Measurements from ENCODE around the gene UBXN7. TPM values are rescaled to one million over a fixed set of nuclear protein-coding genes. Genes with fewer than 3 reads are reported as not detected.
A peak's percentile ranks its signal among the peaks of the same experiment; 100 is the strongest.
"Not testable (repeated sequence)": the region's sequence is repeated elsewhere in the genome, so short reads cannot be mapped to it uniquely, and the experiment has no call there.

UBXN7 gene
- total and polyA plus RNA-seq, 9 of the 15 experiments (the other 6 are each of a cell fraction or from before 2014, with no cell fraction given): 3.5 to 44.6 (median 13.4) TPM

DNA sequence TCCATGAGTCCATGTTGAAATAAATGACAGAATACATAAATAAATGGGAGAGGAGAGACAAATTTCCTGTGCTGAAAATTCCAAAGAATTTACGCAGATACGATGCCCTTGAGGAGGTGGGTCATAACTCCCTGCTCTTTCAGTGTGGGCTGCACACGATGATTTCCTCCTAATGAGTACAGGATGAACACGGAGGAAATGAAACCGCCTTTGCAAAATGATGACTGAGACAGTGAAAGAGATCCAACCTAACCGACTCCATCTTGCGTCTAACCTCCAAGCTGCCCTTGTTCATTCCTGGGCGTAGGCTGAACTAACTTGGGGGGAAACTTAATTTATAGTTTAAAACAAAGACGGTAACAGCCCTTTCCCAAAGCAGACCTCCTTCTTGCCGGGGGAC lies 129.7 kb downstream of the UBXN7 start (continued):
- TF ChIP-seq, protein P1, sequence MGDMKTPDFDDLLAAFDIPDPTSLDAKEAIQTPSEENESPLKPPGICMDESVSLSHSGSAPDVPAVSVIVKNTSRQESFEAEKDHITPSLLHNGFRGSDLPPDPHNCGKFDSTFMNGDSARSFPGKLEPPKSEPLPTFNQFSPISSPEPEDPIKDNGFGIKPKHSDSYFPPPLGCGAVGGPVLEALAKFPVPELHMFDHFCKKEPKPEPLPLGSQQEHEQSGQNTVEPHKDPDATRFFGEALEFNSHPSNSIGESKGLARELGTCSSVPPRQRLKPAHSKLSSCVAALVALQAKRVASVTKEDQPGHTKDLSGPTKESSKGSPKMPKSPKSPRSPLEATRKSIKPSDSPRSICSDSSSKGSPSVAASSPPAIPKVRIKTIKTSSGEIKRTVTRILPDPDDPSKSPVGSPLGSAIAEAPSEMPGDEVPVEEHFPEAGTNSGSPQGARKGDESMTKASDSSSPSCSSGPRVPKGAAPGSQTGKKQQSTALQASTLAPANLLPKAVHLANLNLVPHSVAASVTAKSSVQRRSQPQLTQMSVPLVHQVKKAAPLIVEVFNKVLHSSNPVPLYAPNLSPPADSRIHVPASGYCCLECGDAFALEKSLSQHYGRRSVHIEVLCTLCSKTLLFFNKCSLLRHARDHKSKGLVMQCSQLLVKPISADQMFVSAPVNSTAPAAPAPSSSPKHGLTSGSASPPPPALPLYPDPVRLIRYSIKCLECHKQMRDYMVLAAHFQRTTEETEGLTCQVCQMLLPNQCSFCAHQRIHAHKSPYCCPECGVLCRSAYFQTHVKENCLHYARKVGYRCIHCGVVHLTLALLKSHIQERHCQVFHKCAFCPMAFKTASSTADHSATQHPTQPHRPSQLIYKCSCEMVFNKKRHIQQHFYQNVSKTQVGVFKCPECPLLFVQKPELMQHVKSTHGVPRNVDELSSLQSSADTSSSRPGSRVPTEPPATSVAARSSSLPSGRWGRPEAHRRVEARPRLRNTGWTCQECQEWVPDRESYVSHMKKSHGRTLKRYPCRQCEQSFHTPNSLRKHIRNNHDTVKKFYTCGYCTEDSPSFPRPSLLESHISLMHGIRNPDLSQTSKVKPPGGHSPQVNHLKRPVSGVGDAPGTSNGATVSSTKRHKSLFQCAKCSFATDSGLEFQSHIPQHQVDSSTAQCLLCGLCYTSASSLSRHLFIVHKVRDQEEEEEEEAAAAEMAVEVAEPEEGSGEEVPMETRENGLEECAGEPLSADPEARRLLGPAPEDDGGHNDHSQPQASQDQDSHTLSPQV (IDR thresholded peaks at IDR 0.05): peak; percentile 92
- peak; percentile 72 for TF ChIP-seq PTRF (tag; IDR thresholded peaks at IDR 0.05)
- TF ChIP-seq, protein P2, sequence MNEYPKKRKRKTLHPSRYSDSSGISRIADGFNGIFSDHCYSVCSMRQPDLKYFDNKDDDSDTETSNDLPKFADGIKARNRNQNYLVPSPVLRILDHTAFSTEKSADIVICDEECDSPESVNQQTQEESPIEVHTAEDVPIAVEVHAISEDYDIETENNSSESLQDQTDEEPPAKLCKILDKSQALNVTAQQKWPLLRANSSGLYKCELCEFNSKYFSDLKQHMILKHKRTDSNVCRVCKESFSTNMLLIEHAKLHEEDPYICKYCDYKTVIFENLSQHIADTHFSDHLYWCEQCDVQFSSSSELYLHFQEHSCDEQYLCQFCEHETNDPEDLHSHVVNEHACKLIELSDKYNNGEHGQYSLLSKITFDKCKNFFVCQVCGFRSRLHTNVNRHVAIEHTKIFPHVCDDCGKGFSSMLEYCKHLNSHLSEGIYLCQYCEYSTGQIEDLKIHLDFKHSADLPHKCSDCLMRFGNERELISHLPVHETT (CRISPR knock-in tag; conservative IDR thresholded peaks at IDR 0.05 in 1 of 2, IDR thresholded peaks at IDR 0.05 in 1 of 2): peak in 1 of 2 experiments; percentile 57; a peak in 1 of 4 replicates
- peak; percentile 72; the same call in 1 of the 2 replicates for TF ChIP-seq DMBX1 (CRISPR knock-in tag; IDR thresholded peaks at IDR 0.05; ENCODE audit: borderline replicate concordance)
- TF ChIP-seq, protein P3, sequence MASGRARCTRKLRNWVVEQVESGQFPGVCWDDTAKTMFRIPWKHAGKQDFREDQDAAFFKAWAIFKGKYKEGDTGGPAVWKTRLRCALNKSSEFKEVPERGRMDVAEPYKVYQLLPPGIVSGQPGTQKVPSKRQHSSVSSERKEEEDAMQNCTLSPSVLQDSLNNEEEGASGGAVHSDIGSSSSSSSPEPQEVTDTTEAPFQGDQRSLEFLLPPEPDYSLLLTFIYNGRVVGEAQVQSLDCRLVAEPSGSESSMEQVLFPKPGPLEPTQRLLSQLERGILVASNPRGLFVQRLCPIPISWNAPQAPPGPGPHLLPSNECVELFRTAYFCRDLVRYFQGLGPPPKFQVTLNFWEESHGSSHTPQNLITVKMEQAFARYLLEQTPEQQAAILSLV (tag; IDR thresholded peaks at IDR 0.05): 0 out of 2 replicates have a peak, but pooled peaks have one; percentile 56
- TF ChIP-seq MEF2D (tag; conservative IDR thresholded peaks at IDR 0.05; ENCODE audit: low read depth): peak; percentile 73
- TF ChIP-seq, protein P4, sequence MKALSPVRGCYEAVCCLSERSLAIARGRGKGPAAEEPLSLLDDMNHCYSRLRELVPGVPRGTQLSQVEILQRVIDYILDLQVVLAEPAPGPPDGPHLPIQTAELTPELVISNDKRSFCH (CRISPR knock-in tag; IDR thresholded peaks at IDR 0.05): not testable (repeated sequence)
- TF ChIP-seq, protein P4 (tag; IDR thresholded peaks at IDR 0.05): peak; percentile 50; the same call in 1 of the 2 replicates
- peak; percentile 6; the same call in 1 of the 2 replicates for TF ChIP-seq ETV1 (tag; conservative IDR thresholded peaks at IDR 0.05; ENCODE audit: low read depth)
- peak; percentile 56; the same call in 1 of the 2 replicates for TF ChIP-seq DDX20 (tag; IDR thresholded peaks at IDR 0.05; ENCODE audit: low read depth)
- TF ChIP-seq, protein P5, sequence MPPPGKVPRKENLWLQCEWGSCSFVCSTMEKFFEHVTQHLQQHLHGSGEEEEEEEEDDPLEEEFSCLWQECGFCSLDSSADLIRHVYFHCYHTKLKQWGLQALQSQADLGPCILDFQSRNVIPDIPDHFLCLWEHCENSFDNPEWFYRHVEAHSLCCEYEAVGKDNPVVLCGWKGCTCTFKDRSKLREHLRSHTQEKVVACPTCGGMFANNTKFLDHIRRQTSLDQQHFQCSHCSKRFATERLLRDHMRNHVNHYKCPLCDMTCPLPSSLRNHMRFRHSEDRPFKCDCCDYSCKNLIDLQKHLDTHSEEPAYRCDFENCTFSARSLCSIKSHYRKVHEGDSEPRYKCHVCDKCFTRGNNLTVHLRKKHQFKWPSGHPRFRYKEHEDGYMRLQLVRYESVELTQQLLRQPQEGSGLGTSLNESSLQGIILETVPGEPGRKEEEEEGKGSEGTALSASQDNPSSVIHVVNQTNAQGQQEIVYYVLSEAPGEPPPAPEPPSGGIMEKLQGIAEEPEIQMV (tag; conservative IDR thresholded peaks at IDR 0.05; ENCODE audit: low read depth): peak; percentile 61; the same call in 1 of the 2 replicates
- peak; percentile 45; the same call in 1 of the 2 replicates for TF ChIP-seq PTTG1 (tag; IDR thresholded peaks at IDR 0.05; ENCODE audit: low read depth)
- TF ChIP-seq CXXC5 (CRISPR knock-in tag; IDR thresholded peaks at IDR 0.05): 0 out of 2 replicates have a peak, but pooled peaks have one; percentile 14
- TF ChIP-seq, protein P6, sequence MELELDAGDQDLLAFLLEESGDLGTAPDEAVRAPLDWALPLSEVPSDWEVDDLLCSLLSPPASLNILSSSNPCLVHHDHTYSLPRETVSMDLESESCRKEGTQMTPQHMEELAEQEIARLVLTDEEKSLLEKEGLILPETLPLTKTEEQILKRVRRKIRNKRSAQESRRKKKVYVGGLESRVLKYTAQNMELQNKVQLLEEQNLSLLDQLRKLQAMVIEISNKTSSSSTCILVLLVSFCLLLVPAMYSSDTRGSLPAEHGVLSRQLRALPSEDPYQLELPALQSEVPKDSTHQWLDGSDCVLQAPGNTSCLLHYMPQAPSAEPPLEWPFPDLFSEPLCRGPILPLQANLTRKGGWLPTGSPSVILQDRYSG (tag; conservative IDR thresholded peaks at IDR 0.05; ENCODE audit: low read depth): peak; percentile 93

All from K562 (cell line).